Epithelial cell of esophagus (primary cell): ENCODE results near the gene CNBD2.
"Not testable (repeated sequence)": the region's sequence is repeated elsewhere in the genome, so short reads cannot be mapped to it uniquely, and the experiment has no call there.

Experiments used
- DNase-seq: peaks from one replicate; pipeline ENCODE4 v3.0.0; 2010; ENCODE audit warnings: low read depth
- H3K4me3 ChIP-seq: 2 replicates; pipeline ENCODE4 v1.5.1; 2011; ENCODE audit warnings: mild to moderate bottlenecking, low read length, control low read depth
- CTCF ChIP-seq: IDR thresholded peaks from 2 replicates; pipeline ENCODE4 v1.5.1; 2011; ENCODE audit warnings: low read depth, mild to moderate bottlenecking, low read length, control low read depth, inconsistent platforms; ENCODE audit not compliant: insufficient read depth; ENCODE audit errors: missing control alignments

CNBD2 gene

GRCh38 chr20:35954907-35955251 lies 13.5 kb upstream of the CNBD2 start:
- peak overlapping the region; percentile 87 for H3K4me3 ChIP-seq
- peak; percentile 25 for DNase-seq
- no peak for TF ChIP-seq CTCF

DNA sequence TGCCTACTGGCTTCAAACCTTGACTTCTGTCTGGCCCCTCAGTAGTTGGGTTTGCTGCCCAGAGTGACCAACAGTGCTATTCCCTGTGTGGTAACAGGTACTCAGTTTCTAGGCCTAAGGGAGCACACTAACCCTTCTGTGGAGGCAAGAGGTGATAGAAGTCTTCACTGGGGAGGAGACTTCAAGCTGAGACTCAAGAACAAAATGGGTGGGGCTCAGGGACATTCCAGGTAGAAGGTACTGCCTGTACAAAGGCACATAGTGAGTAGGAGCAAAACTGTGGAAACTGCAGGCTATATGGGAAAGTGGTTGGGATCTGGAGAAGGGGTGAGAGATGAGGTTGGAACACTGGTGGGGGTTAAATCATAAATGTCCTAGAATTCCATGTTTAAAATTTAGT lies 11.8 kb upstream of the CNBD2 start:
- DNase-seq = peak; percentile 62
- no peak for TF ChIP-seq CTCF
- no peak overlapping the region for H3K4me3 ChIP-seq

DNA sequence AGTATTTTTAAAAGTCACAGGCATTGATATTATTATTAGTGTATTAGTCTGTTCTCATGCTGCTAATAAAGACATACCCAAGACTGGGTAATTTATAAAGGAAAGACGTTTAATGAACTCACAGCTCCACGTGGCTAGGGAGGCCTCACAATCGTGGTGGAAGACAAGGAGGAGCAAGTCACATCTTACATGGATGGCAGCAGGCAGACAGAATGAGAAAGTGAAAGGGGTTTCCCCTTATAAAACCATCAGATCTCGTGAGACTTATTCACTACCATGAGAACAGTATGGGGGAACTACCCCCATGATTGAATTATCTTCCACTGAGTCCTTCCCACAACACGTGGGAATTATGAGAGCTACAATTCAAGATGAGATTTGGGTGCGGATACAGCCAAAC lies 9.1 kb upstream of the CNBD2 start:
- DNase-seq, H3K4me3 ChIP-seq: not testable (repeated sequence)

GRCh38 chr20:35963878-35964277 lies 4.5 kb upstream of the CNBD2 start:
- DNase-seq = no peak
- no peak overlapping the region for H3K4me3 ChIP-seq
- no peak for TF ChIP-seq CTCF

DNA sequence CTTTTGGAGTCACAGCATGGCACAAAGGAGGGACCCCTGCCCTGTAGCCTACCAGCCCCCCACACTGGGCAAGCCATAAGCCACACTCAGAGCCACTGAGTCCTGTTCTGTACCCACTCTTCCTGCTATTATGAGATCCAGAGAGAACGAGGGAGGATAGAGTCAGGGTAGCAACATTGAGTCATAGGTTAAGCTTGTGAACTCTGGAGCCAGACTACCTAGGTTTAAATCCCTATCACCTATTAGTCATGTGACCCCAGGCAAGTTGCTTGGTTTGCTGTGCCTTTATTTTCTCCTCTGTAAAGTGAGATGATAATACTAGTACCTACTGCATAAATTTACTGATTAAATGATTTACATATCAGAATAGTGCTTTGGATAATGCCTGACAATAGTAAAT lies 540 bp downstream of the CNBD2 start:
- H3K4me3 ChIP-seq = no peak overlapping the region
- peak; percentile 76 for DNase-seq
- TF ChIP-seq CTCF = no peak

DNA sequence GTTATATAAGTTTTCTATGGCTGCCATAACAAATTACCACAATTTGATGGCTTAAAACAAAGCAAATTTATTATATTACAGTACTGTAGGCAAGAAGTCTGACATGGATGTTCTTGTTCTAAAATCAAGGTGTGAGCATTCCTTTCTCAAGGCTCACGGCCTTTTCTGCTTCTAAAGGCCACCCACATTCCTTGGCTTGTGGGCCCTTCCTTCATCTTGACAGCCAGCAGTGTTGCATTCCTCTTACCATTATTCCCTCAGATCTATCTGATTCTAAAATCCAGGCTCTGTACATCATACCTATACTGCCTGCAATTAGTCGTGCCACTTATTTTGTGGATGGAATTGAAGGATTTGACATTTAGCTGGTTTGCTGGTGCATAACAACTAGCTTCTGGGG lies 3.6 kb downstream of the CNBD2 start:
- no peak for DNase-seq
- TF ChIP-seq CTCF = no peak
- H3K4me3 ChIP-seq = no peak overlapping the region

- TF ChIP-seq CTCF = no peak
- no peak overlapping the region for H3K4me3 ChIP-seq
- DNase-seq = no peak
These were observed 4.1 kb downstream of the CNBD2 start for GRCh38 chr20:35972462-35972861.

GRCh38 chr20:35974256-35974655 lies 5.9 kb downstream of the CNBD2 start:
- DNase-seq = no peak
- no peak for TF ChIP-seq CTCF

More at GRCh38 chr20:35974256-35974655, 5.9 kb downstream of the CNBD2 start:
- no peak overlapping the region for H3K4me3 ChIP-seq
